NT2/D1 (cell line): Measurements from ENCODE around the gene PANK4.

Source experiments
- DNase-seq: peaks from one replicate; pipeline ENCODE4 v3.0.0-alpha.2; 2011; ENCODE audit warnings: low read depth, low spot score
- H3K27me3 ChIP-seq: 2 replicates; pipeline ENCODE4 v1.6.0; 2011; ENCODE audit warnings: mild to moderate bottlenecking; ENCODE audit not compliant: insufficient read length, insufficient read depth
- H3K36me3 ChIP-seq: 2 replicates; pipeline ENCODE4 v1.6.1; 2011; ENCODE audit warnings: mild to moderate bottlenecking, low read length, mixed read lengths; ENCODE audit not compliant: insufficient read depth, insufficient read length
- H3K4me1 ChIP-seq: 2 replicates; pipeline ENCODE4 v1.5.1; 2011; ENCODE audit not compliant: insufficient read depth, insufficient read length
- H3K4me3 ChIP-seq: 2 replicates; pipeline ENCODE4 v1.5.1; 2011; ENCODE audit warnings: low read depth; ENCODE audit not compliant: insufficient read length
- H3K9ac ChIP-seq: 2 replicates; pipeline ENCODE4 v1.6.0; 2011; ENCODE audit warnings: low read depth; ENCODE audit not compliant: insufficient read length
- H3K9me3 ChIP-seq: 2 replicates; pipeline ENCODE4 v1.5.1; 2011; ENCODE audit warnings: mild to moderate bottlenecking, low read length; ENCODE audit not compliant: insufficient read depth
- SUZ12 ChIP-seq: IDR thresholded peaks from 2 replicates; pipeline ENCODE4 v1.6.1; 2011; ENCODE audit not compliant: insufficient read length, insufficient read depth; ENCODE audit errors: extremely low read depth
- YY1 ChIP-seq: IDR thresholded peaks from 2 replicates; pipeline ENCODE4 v1.6.1; 2011; ENCODE audit not compliant: insufficient read length, insufficient read depth
- ZNF274 ChIP-seq: IDR thresholded peaks from 2 replicates; pipeline ENCODE4 v1.6.1; 2011; ENCODE audit warnings: mild to moderate bottlenecking, low read depth, low read length

The PANK4 gene

GRCh38 chr1:2548068-2548589, 21.7 kb upstream of the PANK4 start:
- H3K27me3 ChIP-seq: peaks cover 5% of the 10 kb centered on the region
- no peak for DNase-seq
- TF ChIP-seq YY1 (no peak), SUZ12 (no peak), ZNF274 (no peak)
- H3K9ac ChIP-seq: peak overlapping the region; percentile 64
- no peak overlapping the region for H3K4me3 ChIP-seq
- H3K36me3 ChIP-seq: no peaks in the 10 kb centered on the region
- H3K9me3 ChIP-seq: no peaks in the 10 kb centered on the region
- peaks cover 15% of the 10 kb centered on the region for H3K4me1 ChIP-seq

DNA sequence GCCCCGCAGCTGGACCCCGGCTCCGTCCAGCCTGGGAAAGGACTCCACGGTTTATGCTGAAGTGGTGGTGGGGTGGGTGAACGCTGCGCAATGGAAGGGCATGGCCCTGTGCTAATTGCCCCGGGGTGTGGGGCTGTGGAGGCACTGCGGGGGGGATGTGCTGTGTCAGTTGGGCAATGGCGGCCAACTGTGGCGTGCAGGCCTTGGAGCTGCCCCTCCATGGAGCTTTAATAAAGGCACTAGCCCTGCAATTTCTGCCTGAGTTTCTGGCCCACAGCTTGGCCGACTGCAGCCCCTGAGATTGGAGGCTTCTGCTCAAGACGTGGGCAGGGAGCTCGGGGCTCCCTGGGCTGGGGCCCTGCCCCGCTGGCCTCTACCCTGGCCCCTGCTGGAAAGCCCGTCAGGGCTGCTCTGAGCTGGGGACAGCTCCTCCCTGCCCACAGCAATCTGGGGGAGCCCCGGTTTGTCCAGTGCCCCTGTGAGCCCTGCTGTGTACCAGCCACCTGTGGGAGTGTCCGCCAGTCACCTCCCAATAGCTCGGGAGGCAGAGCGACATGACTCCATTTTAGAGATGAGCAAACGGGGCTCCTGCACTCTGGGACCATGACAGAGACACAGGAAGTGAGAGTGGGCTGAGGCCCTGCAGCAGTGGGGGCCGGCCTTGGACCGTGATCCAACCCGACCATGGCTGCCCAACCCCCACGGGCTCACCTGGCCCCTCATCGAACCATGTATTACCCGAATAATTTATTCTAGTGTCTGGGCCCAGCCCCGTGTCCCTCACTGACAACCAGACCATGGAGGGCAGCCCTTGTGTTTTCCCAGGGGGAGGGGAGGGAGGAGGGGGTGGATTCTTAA, 21.0 kb upstream of the PANK4 start:
- Histone ChIP-seq H3K4me1 (peaks cover 19% of the 10 kb centered on the region), H3K4me3 (peak overlapping the region; percentile 61), H3K9ac (peak overlapping the region; percentile 85), H3K36me3 (no peaks in the 10 kb centered on the region), H3K27me3 (peaks cover 10% of the 10 kb centered on the region), H3K9me3 (no peaks in the 10 kb centered on the region)
- TF ChIP-seq ZNF274 (no peak), YY1 (peak; percentile 53), SUZ12 (no peak)
- DNase-seq: no peak

GRCh38 chr1:2546515-2547209, 20.3 kb upstream of the PANK4 start:
- Histone ChIP-seq H3K27me3 (peaks cover 18% of the 10 kb centered on the region), H3K36me3 (no peaks in the 10 kb centered on the region), H3K4me3 (peak overlapping the region; percentile 61), H3K9ac (peak overlapping the region; percentile 85), H3K9me3 (no peaks in the 10 kb centered on the region), H3K4me1 (peaks cover 19% of the 10 kb centered on the region)
- TF ChIP-seq ZNF274: no peak
- no peak for TF ChIP-seq SUZ12
- TF ChIP-seq YY1: no peak
- no peak for DNase-seq

DNA sequence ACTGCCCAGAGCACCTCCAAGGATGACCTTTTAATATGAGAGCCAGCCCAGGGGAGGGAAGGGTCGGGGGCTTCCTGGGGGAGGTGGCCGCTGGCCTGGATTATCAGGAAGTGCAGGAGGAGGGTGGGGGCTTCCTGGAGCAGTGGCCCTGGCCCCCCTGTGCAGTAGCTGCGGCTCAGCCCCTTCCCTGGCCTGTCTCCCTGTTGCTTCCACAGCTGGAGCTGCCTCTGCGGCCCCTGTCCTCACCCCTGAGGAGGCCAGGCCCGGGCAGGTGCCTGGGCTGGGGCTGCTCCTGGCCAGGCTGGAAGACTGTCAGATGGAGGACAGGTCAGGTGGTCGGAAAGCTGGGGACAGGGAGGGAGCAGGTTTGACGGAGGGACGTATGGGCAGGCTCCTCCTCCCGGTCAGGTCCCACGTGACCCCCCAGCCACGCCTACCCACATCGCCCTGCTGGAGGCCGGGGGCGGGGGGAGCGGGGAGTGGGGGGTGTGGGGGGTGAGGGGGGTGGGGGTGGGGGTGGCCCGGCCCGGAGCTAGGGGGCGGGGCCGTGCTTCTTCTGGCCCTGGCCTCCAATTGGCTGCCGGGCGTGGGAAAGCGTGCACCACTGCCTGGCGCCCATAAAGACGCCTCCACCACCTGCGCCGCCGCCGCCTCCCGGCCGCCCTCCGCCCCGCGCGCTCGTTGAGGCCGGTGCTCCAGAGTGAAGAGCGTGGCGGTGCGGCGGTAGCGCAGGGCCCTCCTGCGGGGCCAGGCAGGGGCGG, 19.5 kb upstream of the PANK4 start:
- H3K4me3 ChIP-seq: peak overlapping the region; percentile 61
- H3K27me3 ChIP-seq: peaks cover 25% of the 10 kb centered on the region
- H3K36me3 ChIP-seq: no peaks in the 10 kb centered on the region
- peak; percentile 79 for DNase-seq
- H3K9me3 ChIP-seq: no peaks in the 10 kb centered on the region
- H3K4me1 ChIP-seq: peaks cover 21% of the 10 kb centered on the region
- peak overlapping the region; percentile 85 for H3K9ac ChIP-seq
- TF ChIP-seq SUZ12: no peak
- no peak for TF ChIP-seq YY1
- no peak for TF ChIP-seq ZNF274

DNA sequence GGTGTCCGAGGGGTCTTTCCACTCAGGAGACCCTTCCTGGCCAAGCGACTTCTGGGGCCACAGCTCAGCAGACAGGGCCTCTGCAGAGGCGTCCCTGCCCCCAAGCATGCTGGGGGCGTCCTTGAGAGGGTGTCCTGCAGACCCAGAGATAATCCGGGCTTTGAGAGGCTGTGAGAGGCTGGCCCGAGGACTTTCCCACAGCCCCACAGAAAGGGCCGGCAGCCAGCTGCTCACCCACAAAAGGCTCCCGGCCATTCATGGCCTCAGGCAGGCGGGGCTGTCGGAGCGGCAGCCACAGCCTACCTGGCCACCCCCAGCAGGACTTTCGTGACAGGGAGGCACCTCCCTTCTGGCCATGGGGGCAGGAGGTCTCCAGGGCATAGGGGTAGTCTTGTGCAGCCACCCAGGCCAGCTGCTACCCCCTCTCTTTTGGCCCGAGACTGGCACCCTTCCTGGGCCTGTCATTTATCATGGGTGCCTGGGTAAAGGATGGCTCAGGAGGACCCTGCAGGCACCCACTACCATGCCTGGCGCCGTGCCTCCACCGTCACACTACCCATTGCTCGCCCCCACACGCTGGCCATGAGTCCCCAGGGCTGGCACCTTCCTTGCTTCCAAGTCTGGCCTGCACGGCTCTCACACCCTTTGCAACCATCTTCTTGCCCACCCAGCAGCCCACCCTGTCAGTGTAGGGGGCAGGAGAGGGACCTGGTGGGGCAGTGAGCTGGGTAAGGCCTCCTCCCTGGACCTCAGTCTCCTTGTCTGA, 18.7 kb upstream of the PANK4 start:
- TF ChIP-seq SUZ12 (no peak), ZNF274 (no peak), YY1 (no peak)
- H3K27me3 ChIP-seq: peaks cover 30% of the 10 kb centered on the region
- H3K4me1 ChIP-seq: peaks cover 21% of the 10 kb centered on the region
- H3K4me3 ChIP-seq: no peak overlapping the region
- peak overlapping the region; percentile 50 for H3K9ac ChIP-seq
- no peaks in the 10 kb centered on the region for H3K36me3 ChIP-seq
- H3K9me3 ChIP-seq: no peaks in the 10 kb centered on the region
- no peak for DNase-seq

DNA sequence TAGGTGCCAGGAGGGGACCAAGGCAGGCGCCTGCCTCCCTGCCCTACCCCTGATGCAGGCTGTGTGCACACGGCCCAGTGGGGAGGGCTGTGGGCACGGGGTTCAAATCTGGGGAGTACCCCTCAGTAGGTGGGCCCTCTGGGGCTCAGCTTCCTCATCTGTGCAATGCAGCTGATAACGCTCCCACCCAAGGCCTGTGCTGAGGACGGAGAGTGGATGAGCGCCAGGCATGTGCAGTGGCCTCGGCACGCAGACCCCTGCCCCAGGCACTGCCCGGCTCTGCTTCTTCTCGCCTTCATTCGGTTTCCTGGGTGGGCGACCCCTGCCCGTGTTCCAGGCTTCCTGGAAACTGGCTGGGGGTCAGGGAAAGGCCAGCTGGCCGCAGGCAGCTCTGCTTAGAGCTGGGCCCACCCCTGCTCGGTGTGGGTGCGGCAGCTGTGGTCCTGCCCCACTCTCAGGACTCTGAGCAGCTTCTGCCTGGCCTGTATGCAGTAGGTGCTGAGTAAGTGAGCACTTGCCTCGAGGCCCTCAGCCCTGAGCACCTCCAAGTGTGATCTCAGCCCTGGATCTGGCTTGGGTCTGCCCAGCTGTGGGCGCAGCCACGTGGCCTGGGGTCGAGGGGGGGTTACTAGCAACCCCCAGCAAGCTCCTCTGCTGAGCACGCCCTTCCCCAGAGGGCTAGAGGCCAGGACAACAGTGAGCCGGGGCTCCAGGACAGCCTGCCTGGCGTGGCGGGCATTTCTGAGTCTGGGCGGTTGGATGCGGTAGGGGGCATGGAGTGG, 17.9 kb upstream of the PANK4 start:
- peak overlapping the region; percentile 26 for H3K9ac ChIP-seq
- DNase-seq: no peak
- no peaks in the 10 kb centered on the region for H3K9me3 ChIP-seq
- no peak overlapping the region for H3K4me3 ChIP-seq
- peaks cover 21% of the 10 kb centered on the region for H3K4me1 ChIP-seq
- no peak for TF ChIP-seq YY1
- TF ChIP-seq ZNF274: no peak
- TF ChIP-seq SUZ12: no peak
- peaks cover 37% of the 10 kb centered on the region for H3K27me3 ChIP-seq
- no peaks in the 10 kb centered on the region for H3K36me3 ChIP-seq
